Measurements from ENCODE around the gene EHBP1. TPM values are rescaled to one million over a fixed set of nuclear protein-coding genes. Genes with fewer than 3 reads are reported as not detected.

Gene EHBP1
- total RNA-seq, 1 donor from 2014 or later = 46.5 TPM

DNA sequence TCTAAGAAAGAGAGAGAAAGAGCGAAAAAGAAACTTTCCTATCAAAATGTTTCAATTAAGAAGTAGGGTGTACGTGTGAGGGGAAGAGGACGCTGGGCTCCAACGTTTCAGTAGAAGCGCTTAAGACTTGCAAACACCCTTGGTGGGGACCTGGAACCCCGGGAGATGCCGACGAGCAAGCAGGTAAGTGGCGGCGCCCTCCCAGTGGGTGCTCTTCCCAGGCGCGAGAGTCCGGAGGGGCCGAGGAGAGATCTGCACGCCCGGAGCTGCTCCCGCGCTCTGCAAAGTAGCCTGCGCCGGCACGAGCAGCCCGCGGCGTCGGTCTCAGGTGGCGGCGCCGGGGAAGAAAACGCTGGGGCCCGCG is 344.4 kb downstream of the EHBP1 start:
- DNase-seq (ENCODE audit: extremely low spot score, unreplicated experiment) = no peak
- Mint-ChIP-seq H3K27ac (ENCODE audit: unreplicated experiment) (no peak overlapping the region), H3K9me3 (ENCODE audit: unreplicated experiment) (no peaks in the 10 kb centered on the region), H3K4me1 (ENCODE audit: unreplicated experiment) (peaks cover 53% of the 10 kb centered on the region), H3K36me3 (ENCODE audit: unreplicated experiment) (peaks cover 23% of the 10 kb centered on the region), H3K4me3 (ENCODE audit: unreplicated experiment) (peak overlapping the region; percentile 71), H3K27me3 (ENCODE audit: unreplicated experiment) (peaks cover 89% of the 10 kb centered on the region)
- no peak for TF ChIP-seq CTCF (IDR thresholded peaks at IDR 0.05)

DNA sequence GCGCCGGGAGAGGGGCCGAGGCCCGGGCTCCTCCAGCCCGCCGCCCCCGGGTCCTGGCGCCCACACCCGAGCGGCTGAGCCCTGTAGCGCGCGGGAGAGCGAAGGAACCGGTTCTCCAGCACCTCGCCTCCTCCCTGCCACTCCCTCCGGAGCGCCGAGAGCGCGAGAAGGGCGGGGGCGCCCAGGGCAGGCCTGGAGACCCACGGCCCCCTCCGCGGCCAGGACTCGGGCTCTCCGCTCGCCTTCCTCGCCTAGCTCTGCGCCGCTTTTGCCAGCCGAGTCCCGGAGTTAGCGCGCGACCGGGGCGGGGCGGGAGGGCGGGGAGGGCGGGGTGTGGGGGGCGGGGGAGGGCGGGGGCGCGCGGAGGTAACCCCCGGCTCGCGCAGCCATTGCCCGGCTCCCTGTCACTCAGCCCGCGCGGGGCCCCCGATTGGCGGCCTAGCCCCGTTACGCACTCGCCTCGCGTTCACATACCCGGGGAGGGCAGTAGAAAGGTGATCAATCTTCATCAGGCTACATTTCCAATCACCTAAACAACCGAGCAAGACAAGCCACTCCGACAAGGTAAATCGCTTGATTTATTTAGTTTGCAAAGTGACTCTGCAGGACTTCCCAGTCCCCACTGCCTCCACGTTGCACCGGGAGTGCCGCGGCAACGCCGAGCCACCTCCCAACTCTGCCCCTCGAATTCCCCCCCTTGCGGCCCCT is 345.0 kb downstream of the EHBP1 start, which contains the start of gene OTX1:
Gene OTX1 (plus strand): TSS at position 497 of the 708 bp plus-strand sequence. CDS start 2,161 bp downstream, outside the sequence.
- no peaks in the 10 kb centered on the region for H3K9me3 Mint-ChIP-seq (ENCODE audit: unreplicated experiment)
- TF ChIP-seq CTCF (IDR thresholded peaks at IDR 0.05) = no peak
- H3K4me1 Mint-ChIP-seq (ENCODE audit: unreplicated experiment) = peaks cover 59% of the 10 kb centered on the region

DNA sequence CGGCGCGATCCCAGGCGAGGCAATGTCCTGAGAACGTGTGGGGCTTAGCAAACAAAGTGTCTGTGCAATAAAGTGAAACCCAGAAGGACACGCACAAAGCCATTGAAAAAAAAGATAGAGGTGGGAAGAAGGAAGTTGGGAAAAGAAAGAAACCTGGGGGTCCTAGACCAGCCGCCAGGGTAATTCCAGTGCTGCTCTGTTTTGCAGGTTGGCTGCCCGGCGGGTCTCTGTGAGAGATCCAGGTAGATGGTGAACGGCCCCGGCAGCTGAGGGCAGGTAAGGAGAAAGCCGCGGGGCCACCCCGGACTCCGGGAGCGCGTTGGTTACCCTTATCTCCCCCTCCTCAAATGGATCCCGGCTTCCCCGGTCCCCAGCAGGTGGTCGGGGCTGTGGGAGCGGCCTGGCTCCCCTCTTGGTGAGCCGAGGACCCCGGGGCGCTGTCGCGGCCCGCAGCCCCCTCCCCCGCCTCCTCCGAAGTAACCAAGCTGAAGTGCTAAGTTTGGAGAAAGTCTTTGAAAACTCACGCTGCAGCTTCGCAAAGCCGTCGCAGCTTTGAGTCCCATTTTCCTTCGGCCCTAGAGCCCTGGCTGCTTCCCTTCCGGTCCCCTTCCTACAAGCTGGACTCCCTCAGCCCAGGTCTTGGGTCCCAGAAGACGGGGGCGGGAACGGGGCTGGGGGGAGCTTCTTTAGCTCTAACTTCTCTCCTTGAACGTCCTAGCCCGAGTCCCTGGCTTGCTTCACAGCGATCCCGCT is 345.7 kb downstream of the EHBP1 start:
- H3K27ac Mint-ChIP-seq (ENCODE audit: unreplicated experiment) = no peak overlapping the region
- DNase-seq (ENCODE audit: extremely low spot score, unreplicated experiment) = no peak
- no peak for TF ChIP-seq CTCF (IDR thresholded peaks at IDR 0.05)
- H3K4me3 Mint-ChIP-seq (ENCODE audit: unreplicated experiment) = peak overlapping the region; percentile 75
- H3K4me1 Mint-ChIP-seq (ENCODE audit: unreplicated experiment) = peaks cover 66% of the 10 kb centered on the region
- H3K36me3 Mint-ChIP-seq (ENCODE audit: unreplicated experiment) = peaks cover 10% of the 10 kb centered on the region
- H3K27me3 Mint-ChIP-seq (ENCODE audit: unreplicated experiment) = peaks cover 89% of the 10 kb centered on the region
- no peaks in the 10 kb centered on the region for H3K9me3 Mint-ChIP-seq (ENCODE audit: unreplicated experiment)

More for the DNA sequence above, 345.0 kb downstream of the EHBP1 start, which contains the start of gene OTX1:
- peaks cover 89% of the 10 kb centered on the region for H3K27me3 Mint-ChIP-seq (ENCODE audit: unreplicated experiment)
- DNase-seq (ENCODE audit: extremely low spot score, unreplicated experiment) = no peak
- peaks cover 18% of the 10 kb centered on the region for H3K36me3 Mint-ChIP-seq (ENCODE audit: unreplicated experiment)
- H3K27ac Mint-ChIP-seq (ENCODE audit: unreplicated experiment) = no peak within 1 kb of the TSS
- peak within 1 kb of the TSS; percentile 75 for H3K4me3 Mint-ChIP-seq (ENCODE audit: unreplicated experiment)

GRCh38 chr2:63051795-63052333 is 346.4 kb downstream of the EHBP1 start:
- H3K27me3 Mint-ChIP-seq (ENCODE audit: unreplicated experiment) = peaks cover 89% of the 10 kb centered on the region
- peaks cover 4% of the 10 kb centered on the region for H3K36me3 Mint-ChIP-seq (ENCODE audit: unreplicated experiment)
- H3K4me3 Mint-ChIP-seq (ENCODE audit: unreplicated experiment) = no peak overlapping the region
- no peak overlapping the region for H3K27ac Mint-ChIP-seq (ENCODE audit: unreplicated experiment)
- DNase-seq (ENCODE audit: extremely low spot score, unreplicated experiment) = no peak
- no peaks in the 10 kb centered on the region for H3K9me3 Mint-ChIP-seq (ENCODE audit: unreplicated experiment)
- H3K4me1 Mint-ChIP-seq (ENCODE audit: unreplicated experiment) = peaks cover 70% of the 10 kb centered on the region
- no peak for TF ChIP-seq CTCF (IDR thresholded peaks at IDR 0.05)

Measured in osteocyte (in vitro differentiated cells).